GM12891 (cell line): ENCODE measurements around the gene CABP2.

Experiments
- PAX5 ChIP-seq: IDR thresholded peaks from 2 replicates; pipeline ENCODE4 v1.6.1; 2011; ENCODE audit warnings: low read length, moderate library complexity, mild to moderate bottlenecking; ENCODE audit not compliant: insufficient read depth, severe bottlenecking
- POLR2A ChIP-seq: IDR thresholded peaks from 2 replicates; pipeline ENCODE4 v1.6.1; 2011; ENCODE audit warnings: low read depth, low read length, control low read depth
- POLR2AphosphoS5 ChIP-seq: IDR thresholded peaks from 2 replicates; pipeline ENCODE4 v1.6.1; 2011; ENCODE audit warnings: low read depth, low read length, control low read depth
- POU2F2 ChIP-seq: IDR thresholded peaks from 2 replicates; pipeline ENCODE4 v1.6.1; 2011; ENCODE audit warnings: low read depth, mild to moderate bottlenecking, control low read depth, low read length, moderate library complexity
- SPI1 ChIP-seq: IDR thresholded peaks from 2 replicates; pipeline ENCODE4 v1.6.1; 2011; ENCODE audit warnings: low read depth, low read length, control low read depth
- TAF1 ChIP-seq: IDR thresholded peaks from 2 replicates; pipeline ENCODE4 v1.6.1; 2011; ENCODE audit warnings: low read depth, low read length, control low read depth

DNA sequence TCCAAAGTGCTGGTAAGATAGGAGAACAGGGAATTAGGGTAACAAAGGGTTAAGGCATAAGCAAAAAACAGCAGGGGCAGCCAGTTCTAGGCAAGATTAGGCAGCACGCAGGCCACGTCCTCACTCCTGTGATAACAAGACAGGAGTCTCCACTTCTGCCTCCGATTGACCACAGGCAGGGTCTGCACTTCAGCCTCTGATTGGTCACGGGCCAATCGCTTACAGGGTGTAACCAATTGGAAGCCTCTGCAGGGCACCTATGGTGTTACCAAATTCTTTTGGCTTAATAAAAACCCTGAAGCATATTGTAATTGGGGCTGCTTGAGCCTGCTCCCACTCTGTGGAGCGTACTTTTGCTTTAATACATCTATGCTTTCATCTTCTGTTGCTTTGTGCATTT lies 48.2 kb upstream of the CABP2 start:
- no peak for TF ChIP-seq POLR2A
- TF ChIP-seq POLR2AphosphoS5, result no peak
- no peak for TF ChIP-seq TAF1
- TF ChIP-seq SPI1, result no peak
- TF ChIP-seq PAX5, result no peak
- no peak for TF ChIP-seq POU2F2
